ENCODE measurements around the gene TGFA. TPM values are rescaled to one million over a fixed set of nuclear protein-coding genes. Genes with fewer than 3 reads are reported as not detected.

The TGFA gene
- polyA plus RNA-seq, 1 donor (not counting 4 experiments of a cell fraction or from before 2014, with no cell fraction given), result 51.7 TPM

- Histone ChIP-seq H3K36me3 (ENCODE audit: control insufficient read depth in 2 of 2, extremely low read depth in 1 of 2, insufficient read depth in 2 of 2, low read length in 2 of 2) (peaks cover 52 to 65% of the 10 kb centered on the region in 2 experiments), H4K20me1 (ENCODE audit: control insufficient read depth, extremely low read depth, insufficient read depth, low read length) (no peaks in the 10 kb centered on the region), H3K4me1 (ENCODE audit: control insufficient read depth, extremely low read depth, insufficient read depth, low read length) (no peaks in the 10 kb centered on the region), H3K9me1 (ENCODE audit: control insufficient read depth, extremely low read depth, insufficient read depth, low read length) (no peaks in the 10 kb centered on the region), H2AFZ (ENCODE audit: control insufficient read depth, low read length) (no peak overlapping the region), H3K9me3 (ENCODE audit: control insufficient read depth, low read depth, low read length) (no peaks in the 10 kb centered on the region), H3K4me2 (ENCODE audit: control insufficient read depth, extremely low read depth, insufficient read depth, low read depth, low read length) (no peak overlapping the region), H3K27ac (ENCODE audit: control insufficient read depth, insufficient read depth, low read length) (no peak overlapping the region), H3K4me3 (ENCODE audit: control insufficient read depth in 2 of 3, extremely low read depth in 1 of 3, insufficient read depth in 2 of 3, low read depth in 1 of 3, low read length in 3 of 3) (no peak overlapping the region), H3K79me2 (ENCODE audit: control insufficient read depth, insufficient read depth, low read length) (peaks cover 23% of the 10 kb centered on the region), H3K27me3 (ENCODE audit: control insufficient read depth, extremely low read depth, insufficient read depth, low read length) (no peaks in the 10 kb centered on the region), H3K9ac (ENCODE audit: control insufficient read depth, extremely low read depth, insufficient read depth, low read length) (no peak overlapping the region)
- dilution Hi-C loops (cut with MboI; ENCODE audit: extremely low pct_ligation_motif_present, low sequenced_read_pairs), result loop anchor here (25.0 kb wide), 1 partner anchor 177 kb away; no protein-coding TSS in a partner anchor
- DNase-seq (ENCODE audit: low read depth, low spot score) (no peak), FAIRE-seq (peak; percentile 41)
- TF ChIP-seq, protein P1, sequence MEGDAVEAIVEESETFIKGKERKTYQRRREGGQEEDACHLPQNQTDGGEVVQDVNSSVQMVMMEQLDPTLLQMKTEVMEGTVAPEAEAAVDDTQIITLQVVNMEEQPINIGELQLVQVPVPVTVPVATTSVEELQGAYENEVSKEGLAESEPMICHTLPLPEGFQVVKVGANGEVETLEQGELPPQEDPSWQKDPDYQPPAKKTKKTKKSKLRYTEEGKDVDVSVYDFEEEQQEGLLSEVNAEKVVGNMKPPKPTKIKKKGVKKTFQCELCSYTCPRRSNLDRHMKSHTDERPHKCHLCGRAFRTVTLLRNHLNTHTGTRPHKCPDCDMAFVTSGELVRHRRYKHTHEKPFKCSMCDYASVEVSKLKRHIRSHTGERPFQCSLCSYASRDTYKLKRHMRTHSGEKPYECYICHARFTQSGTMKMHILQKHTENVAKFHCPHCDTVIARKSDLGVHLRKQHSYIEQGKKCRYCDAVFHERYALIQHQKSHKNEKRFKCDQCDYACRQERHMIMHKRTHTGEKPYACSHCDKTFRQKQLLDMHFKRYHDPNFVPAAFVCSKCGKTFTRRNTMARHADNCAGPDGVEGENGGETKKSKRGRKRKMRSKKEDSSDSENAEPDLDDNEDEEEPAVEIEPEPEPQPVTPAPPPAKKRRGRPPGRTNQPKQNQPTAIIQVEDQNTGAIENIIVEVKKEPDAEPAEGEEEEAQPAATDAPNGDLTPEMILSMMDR (optimal IDR thresholded peaks at IDR 0.05 in 1 of 3, IDR thresholded peaks at IDR 0.05 in 1 of 3, conservative IDR thresholded peaks at IDR 0.05 in 1 of 3; ENCODE audit: extremely low read depth in 1 of 3, insufficient read depth in 2 of 3, low read length in 3 of 3), result peak; percentile 55 to 64 (median 63)
- no peak for TF ChIP-seq EZH2 (IDR thresholded peaks at IDR 0.05; ENCODE audit: low read length)
Measured at GRCh38 chr2:70460333-70460732, 93.3 kb downstream of the TGFA start.

- peaks cover 20% of the 10 kb centered on the region for H3K79me2 ChIP-seq (ENCODE audit: control insufficient read depth, insufficient read depth, low read length)
- H3K4me1 ChIP-seq (ENCODE audit: control insufficient read depth, extremely low read depth, insufficient read depth, low read length), result no peaks in the 10 kb centered on the region
- no peak overlapping the region for H2AFZ ChIP-seq (ENCODE audit: control insufficient read depth, low read length)
- no peaks in the 10 kb centered on the region for H3K9me3 ChIP-seq (ENCODE audit: control insufficient read depth, low read depth, low read length)
- peaks cover 62% of the 10 kb centered on the region in 2 experiments for H3K36me3 ChIP-seq (ENCODE audit: control insufficient read depth in 2 of 2, extremely low read depth in 1 of 2, insufficient read depth in 2 of 2, low read length in 2 of 2)
- dilution Hi-C loops (cut with MboI; ENCODE audit: extremely low pct_ligation_motif_present, low sequenced_read_pairs), result loop anchor here (25.0 kb wide), 1 partner anchor 179 kb away; no protein-coding TSS in a partner anchor
- H3K9me1 ChIP-seq (ENCODE audit: control insufficient read depth, extremely low read depth, insufficient read depth, low read length), result no peaks in the 10 kb centered on the region
- no peaks in the 10 kb centered on the region for H4K20me1 ChIP-seq (ENCODE audit: control insufficient read depth, extremely low read depth, insufficient read depth, low read length)
- H3K27me3 ChIP-seq (ENCODE audit: control insufficient read depth, extremely low read depth, insufficient read depth, low read length), result no peaks in the 10 kb centered on the region
- no peak for FAIRE-seq
- H3K9ac ChIP-seq (ENCODE audit: control insufficient read depth, extremely low read depth, insufficient read depth, low read length), result no peak overlapping the region
- no peak for TF ChIP-seq EZH2 (IDR thresholded peaks at IDR 0.05; ENCODE audit: low read length)
- TF ChIP-seq, protein P1 (optimal IDR thresholded peaks at IDR 0.05 in 1 of 3, IDR thresholded peaks at IDR 0.05 in 1 of 3, conservative IDR thresholded peaks at IDR 0.05 in 1 of 3; ENCODE audit: extremely low read depth in 1 of 3, insufficient read depth in 2 of 3, low read length in 3 of 3), result no peak
- no peak for DNase-seq (ENCODE audit: low read depth, low spot score)
- H3K4me2 ChIP-seq (ENCODE audit: control insufficient read depth, extremely low read depth, insufficient read depth, low read depth, low read length), result no peak overlapping the region
- no peak overlapping the region for H3K4me3 ChIP-seq (ENCODE audit: control insufficient read depth in 2 of 3, extremely low read depth in 1 of 3, insufficient read depth in 2 of 3, low read depth in 1 of 3, low read length in 3 of 3)
- H3K27ac ChIP-seq (ENCODE audit: control insufficient read depth, insufficient read depth, low read length), result no peak overlapping the region
Measured at GRCh38 chr2:70458661-70459060, 95.0 kb downstream of the TGFA start.
